ENCODE data around the gene PAQR7.

The PAQR7 gene

GRCh38 chr1:25858494-25858893 lies 17.0 kb downstream of the PAQR7 start:
- TF ChIP-seq TCF4 (CRISPR knock-in tag; IDR thresholded peaks at IDR 0.05; ENCODE audit: borderline replicate concordance) = no peak
- TF ChIP-seq RARB (CRISPR knock-in tag; IDR thresholded peaks at IDR 0.05) = no peak
- ATAC-seq = no peak; the same call in 2 of the 3 replicates

DNA sequence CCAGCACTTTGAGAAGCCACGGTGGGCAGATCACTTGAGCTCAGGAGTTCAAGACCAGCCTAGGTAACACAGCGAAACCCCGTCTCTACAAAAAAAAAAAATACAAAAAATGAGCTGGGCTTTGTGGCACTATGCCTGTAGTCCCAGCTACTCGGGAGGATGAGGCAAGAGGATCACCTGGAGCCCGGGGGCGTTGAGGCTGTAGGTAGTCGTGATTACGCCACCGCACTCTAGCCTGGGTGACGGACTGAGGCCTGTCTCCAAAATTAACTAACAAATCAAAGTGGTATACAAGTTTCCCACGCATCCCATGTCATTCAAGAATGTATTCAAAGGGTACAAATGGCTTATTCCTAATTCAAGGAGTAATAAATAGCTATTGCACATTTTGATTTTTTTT lies 18.7 kb downstream of the PAQR7 start:
- TF ChIP-seq CSDC2 (CRISPR knock-in tag; IDR thresholded peaks at IDR 0.05) (no peak), ZFP30 (CRISPR knock-in tag; IDR thresholded peaks at IDR 0.05) (no peak), BACH2 (CRISPR knock-in tag; IDR thresholded peaks at IDR 0.05; ENCODE audit: borderline replicate concordance) (no peak), ISL1 (CRISPR knock-in tag; IDR thresholded peaks at IDR 0.05) (no peak), RARB (CRISPR knock-in tag; IDR thresholded peaks at IDR 0.05) (no peak), TOX (CRISPR knock-in tag; IDR thresholded peaks at IDR 0.05; ENCODE audit: borderline replicate concordance) (no peak), PPARA (CRISPR knock-in tag; IDR thresholded peaks at IDR 0.05; ENCODE audit: borderline replicate concordance) (no peak), SNAI2 (CRISPR knock-in tag; IDR thresholded peaks at IDR 0.05) (no peak), ESRRG (CRISPR knock-in tag; IDR thresholded peaks at IDR 0.05) (no peak)
- TF ChIP-seq, protein P1, sequence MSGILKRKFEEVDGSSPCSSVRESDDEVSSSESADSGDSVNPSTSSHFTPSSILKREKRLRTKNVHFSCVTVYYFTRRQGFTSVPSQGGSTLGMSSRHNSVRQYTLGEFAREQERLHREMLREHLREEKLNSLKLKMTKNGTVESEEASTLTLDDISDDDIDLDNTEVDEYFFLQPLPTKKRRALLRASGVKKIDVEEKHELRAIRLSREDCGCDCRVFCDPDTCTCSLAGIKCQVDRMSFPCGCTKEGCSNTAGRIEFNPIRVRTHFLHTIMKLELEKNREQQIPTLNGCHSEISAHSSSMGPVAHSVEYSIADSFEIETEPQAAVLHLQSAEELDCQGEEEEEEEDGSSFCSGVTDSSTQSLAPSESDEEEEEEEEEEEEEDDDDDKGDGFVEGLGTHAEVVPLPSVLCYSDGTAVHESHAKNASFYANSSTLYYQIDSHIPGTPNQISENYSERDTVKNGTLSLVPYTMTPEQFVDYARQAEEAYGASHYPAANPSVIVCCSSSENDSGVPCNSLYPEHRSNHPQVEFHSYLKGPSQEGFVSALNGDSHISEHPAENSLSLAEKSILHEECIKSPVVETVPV (CRISPR knock-in tag; IDR thresholded peaks at IDR 0.05) = no peak
- TF ChIP-seq, protein P2, sequence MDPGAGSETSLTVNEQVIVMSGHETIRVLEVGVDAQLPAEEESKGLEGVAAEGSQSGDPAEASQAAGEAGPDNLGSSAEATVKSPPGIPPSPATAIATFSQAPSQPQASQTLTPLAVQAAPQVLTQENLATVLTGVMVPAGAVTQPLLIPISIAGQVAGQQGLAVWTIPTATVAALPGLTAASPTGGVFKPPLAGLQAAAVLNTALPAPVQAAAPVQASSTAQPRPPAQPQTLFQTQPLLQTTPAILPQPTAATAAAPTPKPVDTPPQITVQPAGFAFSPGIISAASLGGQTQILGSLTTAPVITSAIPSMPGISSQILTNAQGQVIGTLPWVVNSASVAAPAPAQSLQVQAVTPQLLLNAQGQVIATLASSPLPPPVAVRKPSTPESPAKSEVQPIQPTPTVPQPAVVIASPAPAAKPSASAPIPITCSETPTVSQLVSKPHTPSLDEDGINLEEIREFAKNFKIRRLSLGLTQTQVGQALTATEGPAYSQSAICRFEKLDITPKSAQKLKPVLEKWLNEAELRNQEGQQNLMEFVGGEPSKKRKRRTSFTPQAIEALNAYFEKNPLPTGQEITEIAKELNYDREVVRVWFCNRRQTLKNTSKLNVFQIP (CRISPR knock-in tag; IDR thresholded peaks at IDR 0.05; ENCODE audit: borderline replicate concordance, low read depth) = no peak
- ATAC-seq = no peak

DNA sequence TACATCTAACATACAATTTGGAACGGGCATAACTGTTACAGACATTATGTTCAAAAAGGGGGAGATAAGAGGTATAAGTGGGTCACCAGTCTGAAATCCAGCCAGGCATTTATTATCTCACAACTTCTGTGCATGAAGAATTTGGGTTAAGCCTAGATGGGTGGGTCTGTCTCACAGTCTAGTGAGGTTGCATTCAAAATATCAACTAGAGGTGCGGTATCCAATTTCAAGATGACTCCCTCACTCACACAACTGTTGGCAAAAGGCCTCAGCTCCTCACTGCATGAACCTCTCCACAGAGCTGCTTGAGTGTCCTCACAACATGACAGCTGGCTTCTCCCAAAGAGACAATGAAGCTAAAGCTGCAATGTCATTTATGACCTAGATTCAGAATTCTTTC lies 21.0 kb downstream of the PAQR7 start:
- TF ChIP-seq, protein P3, sequence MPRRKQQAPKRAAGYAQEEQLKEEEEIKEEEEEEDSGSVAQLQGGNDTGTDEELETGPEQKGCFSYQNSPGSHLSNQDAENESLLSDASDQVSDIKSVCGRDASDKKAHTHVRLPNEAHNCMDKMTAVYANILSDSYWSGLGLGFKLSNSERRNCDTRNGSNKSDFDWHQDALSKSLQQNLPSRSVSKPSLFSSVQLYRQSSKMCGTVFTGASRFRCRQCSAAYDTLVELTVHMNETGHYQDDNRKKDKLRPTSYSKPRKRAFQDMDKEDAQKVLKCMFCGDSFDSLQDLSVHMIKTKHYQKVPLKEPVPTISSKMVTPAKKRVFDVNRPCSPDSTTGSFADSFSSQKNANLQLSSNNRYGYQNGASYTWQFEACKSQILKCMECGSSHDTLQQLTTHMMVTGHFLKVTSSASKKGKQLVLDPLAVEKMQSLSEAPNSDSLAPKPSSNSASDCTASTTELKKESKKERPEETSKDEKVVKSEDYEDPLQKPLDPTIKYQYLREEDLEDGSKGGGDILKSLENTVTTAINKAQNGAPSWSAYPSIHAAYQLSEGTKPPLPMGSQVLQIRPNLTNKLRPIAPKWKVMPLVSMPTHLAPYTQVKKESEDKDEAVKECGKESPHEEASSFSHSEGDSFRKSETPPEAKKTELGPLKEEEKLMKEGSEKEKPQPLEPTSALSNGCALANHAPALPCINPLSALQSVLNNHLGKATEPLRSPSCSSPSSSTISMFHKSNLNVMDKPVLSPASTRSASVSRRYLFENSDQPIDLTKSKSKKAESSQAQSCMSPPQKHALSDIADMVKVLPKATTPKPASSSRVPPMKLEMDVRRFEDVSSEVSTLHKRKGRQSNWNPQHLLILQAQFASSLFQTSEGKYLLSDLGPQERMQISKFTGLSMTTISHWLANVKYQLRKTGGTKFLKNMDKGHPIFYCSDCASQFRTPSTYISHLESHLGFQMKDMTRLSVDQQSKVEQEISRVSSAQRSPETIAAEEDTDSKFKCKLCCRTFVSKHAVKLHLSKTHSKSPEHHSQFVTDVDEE (CRISPR knock-in tag; IDR thresholded peaks at IDR 0.05) = no peak
- TF ChIP-seq ZC3H10 (CRISPR knock-in tag; IDR thresholded peaks at IDR 0.05) (no peak), TCF4 (CRISPR knock-in tag; IDR thresholded peaks at IDR 0.05; ENCODE audit: borderline replicate concordance) (no peak), ARNTL (CRISPR knock-in tag; IDR thresholded peaks at IDR 0.05; ENCODE audit: borderline replicate concordance, low read depth) (no peak), CSDC2 (CRISPR knock-in tag; IDR thresholded peaks at IDR 0.05) (no peak), PPARA (CRISPR knock-in tag; IDR thresholded peaks at IDR 0.05; ENCODE audit: borderline replicate concordance) (no peak)
- TF ChIP-seq, protein P1 (CRISPR knock-in tag; IDR thresholded peaks at IDR 0.05) = no peak

DNA sequence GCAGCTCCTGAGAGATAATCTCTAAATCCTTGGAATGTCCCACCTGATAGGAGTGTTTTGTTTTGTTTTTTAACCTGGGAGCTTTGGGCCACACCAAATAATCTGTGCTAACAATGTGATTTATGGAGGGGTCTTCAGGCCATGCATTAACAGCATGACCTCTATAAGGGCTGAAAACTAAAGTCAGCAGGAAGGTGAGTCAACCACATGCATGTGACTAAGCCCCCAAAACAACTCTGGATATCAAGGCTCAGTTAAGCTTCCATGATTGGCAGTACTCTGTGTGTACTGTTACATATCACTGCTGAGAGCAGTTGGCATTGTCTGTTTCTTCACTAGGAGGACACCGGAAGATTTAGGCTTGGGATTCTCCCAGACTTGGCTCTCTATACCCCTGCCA lies 27.0 kb downstream of the PAQR7 start:
- ATAC-seq = no peak; the same call in 2 of the 3 replicates
- TF ChIP-seq ZNF8 (CRISPR knock-in tag; IDR thresholded peaks at IDR 0.05) = no peak

More for the DNA sequence above, 21.0 kb downstream of the PAQR7 start:
- ATAC-seq = no peak

DNA sequence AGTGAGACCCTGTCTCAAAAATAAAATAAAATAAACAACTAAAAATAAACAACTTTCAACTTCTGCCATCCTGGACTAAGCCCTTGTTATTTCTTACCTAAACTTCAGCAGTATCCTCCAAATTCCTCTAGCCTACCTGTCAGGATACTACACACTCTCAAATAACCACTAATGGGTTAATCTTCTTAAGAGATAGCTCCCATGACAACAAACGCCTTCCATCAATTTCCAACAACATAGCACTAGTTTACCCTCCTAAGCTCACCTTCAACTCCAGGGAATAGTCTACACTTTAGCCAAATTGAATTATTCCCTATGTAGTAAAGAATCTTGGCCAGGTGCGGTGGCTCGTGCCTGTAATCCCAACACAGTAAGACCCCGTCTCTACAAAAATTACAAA lies 27.6 kb downstream of the PAQR7 start:
- TF ChIP-seq CREB5 (CRISPR knock-in tag; IDR thresholded peaks at IDR 0.05; ENCODE audit: low read depth) (no peak), ZC3H10 (CRISPR knock-in tag; IDR thresholded peaks at IDR 0.05) (no peak), ESRRG (CRISPR knock-in tag; IDR thresholded peaks at IDR 0.05) (no peak), ISL1 (CRISPR knock-in tag; IDR thresholded peaks at IDR 0.05) (no peak), TOX (CRISPR knock-in tag; IDR thresholded peaks at IDR 0.05; ENCODE audit: borderline replicate concordance) (no peak)
- TF ChIP-seq, protein P1 (CRISPR knock-in tag; IDR thresholded peaks at IDR 0.05) = no peak
- TF ChIP-seq, protein P3 (CRISPR knock-in tag; IDR thresholded peaks at IDR 0.05) = no peak
- ATAC-seq = no peak

Data from SK-N-SH treated with all-trans-retinoic acid at 6 μM for 48 hours (cell line).